ENCODE results near the gene CEACAM3.

DNA sequence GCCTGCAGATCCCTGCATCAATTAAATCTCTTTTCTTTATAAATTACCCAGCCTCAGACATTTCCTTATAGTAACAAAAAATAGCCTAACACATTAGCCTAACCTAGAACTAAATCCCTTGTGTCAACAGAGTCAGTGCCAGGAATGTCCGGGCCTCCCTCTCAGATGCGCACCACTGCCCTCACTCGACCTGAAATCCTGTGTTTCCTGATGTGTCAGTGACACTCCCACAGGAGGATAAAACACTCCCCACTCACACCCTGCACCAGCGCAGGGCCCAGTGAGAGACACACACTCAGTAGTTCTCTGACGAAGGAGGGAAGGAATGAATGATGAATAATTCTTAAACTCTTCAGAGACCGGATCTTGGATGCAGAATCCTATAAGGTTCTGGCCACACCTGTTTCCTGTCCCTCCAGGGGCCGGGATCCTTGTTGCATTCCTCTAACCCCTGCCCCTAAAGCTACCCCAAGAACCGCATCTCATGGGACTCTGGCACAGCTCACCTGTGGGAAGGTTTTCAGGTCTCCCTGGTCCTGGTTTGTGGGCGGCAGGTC is 3.1 kb downstream of the CEACAM3 start:
- no peak for TF ChIP-seq TCF4 (CRISPR knock-in tag; IDR thresholded peaks at IDR 0.05; ENCODE audit: borderline replicate concordance)
- no peak for TF ChIP-seq RARB (CRISPR knock-in tag; IDR thresholded peaks at IDR 0.05)
- no peak for TF ChIP-seq BACH2 (CRISPR knock-in tag; IDR thresholded peaks at IDR 0.05; ENCODE audit: borderline replicate concordance)
- no peak for TF ChIP-seq GLIS3 (CRISPR knock-in tag; IDR thresholded peaks at IDR 0.05)
- TF ChIP-seq, protein P1, sequence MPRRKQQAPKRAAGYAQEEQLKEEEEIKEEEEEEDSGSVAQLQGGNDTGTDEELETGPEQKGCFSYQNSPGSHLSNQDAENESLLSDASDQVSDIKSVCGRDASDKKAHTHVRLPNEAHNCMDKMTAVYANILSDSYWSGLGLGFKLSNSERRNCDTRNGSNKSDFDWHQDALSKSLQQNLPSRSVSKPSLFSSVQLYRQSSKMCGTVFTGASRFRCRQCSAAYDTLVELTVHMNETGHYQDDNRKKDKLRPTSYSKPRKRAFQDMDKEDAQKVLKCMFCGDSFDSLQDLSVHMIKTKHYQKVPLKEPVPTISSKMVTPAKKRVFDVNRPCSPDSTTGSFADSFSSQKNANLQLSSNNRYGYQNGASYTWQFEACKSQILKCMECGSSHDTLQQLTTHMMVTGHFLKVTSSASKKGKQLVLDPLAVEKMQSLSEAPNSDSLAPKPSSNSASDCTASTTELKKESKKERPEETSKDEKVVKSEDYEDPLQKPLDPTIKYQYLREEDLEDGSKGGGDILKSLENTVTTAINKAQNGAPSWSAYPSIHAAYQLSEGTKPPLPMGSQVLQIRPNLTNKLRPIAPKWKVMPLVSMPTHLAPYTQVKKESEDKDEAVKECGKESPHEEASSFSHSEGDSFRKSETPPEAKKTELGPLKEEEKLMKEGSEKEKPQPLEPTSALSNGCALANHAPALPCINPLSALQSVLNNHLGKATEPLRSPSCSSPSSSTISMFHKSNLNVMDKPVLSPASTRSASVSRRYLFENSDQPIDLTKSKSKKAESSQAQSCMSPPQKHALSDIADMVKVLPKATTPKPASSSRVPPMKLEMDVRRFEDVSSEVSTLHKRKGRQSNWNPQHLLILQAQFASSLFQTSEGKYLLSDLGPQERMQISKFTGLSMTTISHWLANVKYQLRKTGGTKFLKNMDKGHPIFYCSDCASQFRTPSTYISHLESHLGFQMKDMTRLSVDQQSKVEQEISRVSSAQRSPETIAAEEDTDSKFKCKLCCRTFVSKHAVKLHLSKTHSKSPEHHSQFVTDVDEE (CRISPR knock-in tag; IDR thresholded peaks at IDR 0.05): no peak
- no peak for TF ChIP-seq SNAI2 (CRISPR knock-in tag; IDR thresholded peaks at IDR 0.05)
